Progenitor cell of endocrine pancreas (in vitro differentiated cells): Measurements from ENCODE around the gene ADAMTS18. TPM values are rescaled to one million over a fixed set of nuclear protein-coding genes. Genes with fewer than 3 reads are reported as not detected.

ENCODE experiments used
- DNase-seq: peaks from one replicate; pipeline ENCODE4 v3.0.0; 2021; ENCODE audit warnings: low spot score; ENCODE audit not compliant: unreplicated experiment
- H3K27ac Mint-ChIP-seq: 2 replicates; pipeline ENCODE4 v1.8.0; 2021; ENCODE audit warnings: mild to moderate bottlenecking, moderate library complexity, mixed read lengths
- H3K27me3 Mint-ChIP-seq: 2 replicates; pipeline ENCODE4 v1.8.0; 2021; ENCODE audit warnings: mixed read lengths
- H3K36me3 Mint-ChIP-seq: 2 replicates; pipeline ENCODE4 v1.8.0; 2022; ENCODE audit warnings: mixed read lengths; ENCODE audit not compliant: insufficient read depth
- H3K4me1 Mint-ChIP-seq: 2 replicates; pipeline ENCODE4 v1.8.0; 2021; ENCODE audit warnings: low read depth, mixed read lengths
- H3K4me3 Mint-ChIP-seq: 2 replicates; pipeline ENCODE4 v1.8.0; 2021; ENCODE audit warnings: low read depth, mild to moderate bottlenecking, moderate library complexity, mixed read lengths
- H3K9me3 Mint-ChIP-seq: 2 replicates; pipeline ENCODE4 v1.8.0; 2021; ENCODE audit warnings: low read depth, mixed read lengths
- long read RNA-seq: library from polyadenylated mRNA; unstranded; transcript quantifications from one replicate; pipeline ENCODE4 v2.0.0, GENCODE V29; 2020
- total RNA-seq: library from RNA; stranded (reverse); gene quantifications from 2 replicates; pipeline ENCODE4 v1.2.1, GENCODE V29; 2021
- TF ChIP-seq, protein P1 (sequence below): fragments of 200-600 bp; sonication (generic); IDR thresholded peaks from one replicate; pipeline ENCODE4 v1.5.0; 2021; ENCODE audit warnings: antibody characterized with exemption, mild to moderate bottlenecking; ENCODE audit not compliant: unreplicated experiment

Gene ADAMTS18, protein sequence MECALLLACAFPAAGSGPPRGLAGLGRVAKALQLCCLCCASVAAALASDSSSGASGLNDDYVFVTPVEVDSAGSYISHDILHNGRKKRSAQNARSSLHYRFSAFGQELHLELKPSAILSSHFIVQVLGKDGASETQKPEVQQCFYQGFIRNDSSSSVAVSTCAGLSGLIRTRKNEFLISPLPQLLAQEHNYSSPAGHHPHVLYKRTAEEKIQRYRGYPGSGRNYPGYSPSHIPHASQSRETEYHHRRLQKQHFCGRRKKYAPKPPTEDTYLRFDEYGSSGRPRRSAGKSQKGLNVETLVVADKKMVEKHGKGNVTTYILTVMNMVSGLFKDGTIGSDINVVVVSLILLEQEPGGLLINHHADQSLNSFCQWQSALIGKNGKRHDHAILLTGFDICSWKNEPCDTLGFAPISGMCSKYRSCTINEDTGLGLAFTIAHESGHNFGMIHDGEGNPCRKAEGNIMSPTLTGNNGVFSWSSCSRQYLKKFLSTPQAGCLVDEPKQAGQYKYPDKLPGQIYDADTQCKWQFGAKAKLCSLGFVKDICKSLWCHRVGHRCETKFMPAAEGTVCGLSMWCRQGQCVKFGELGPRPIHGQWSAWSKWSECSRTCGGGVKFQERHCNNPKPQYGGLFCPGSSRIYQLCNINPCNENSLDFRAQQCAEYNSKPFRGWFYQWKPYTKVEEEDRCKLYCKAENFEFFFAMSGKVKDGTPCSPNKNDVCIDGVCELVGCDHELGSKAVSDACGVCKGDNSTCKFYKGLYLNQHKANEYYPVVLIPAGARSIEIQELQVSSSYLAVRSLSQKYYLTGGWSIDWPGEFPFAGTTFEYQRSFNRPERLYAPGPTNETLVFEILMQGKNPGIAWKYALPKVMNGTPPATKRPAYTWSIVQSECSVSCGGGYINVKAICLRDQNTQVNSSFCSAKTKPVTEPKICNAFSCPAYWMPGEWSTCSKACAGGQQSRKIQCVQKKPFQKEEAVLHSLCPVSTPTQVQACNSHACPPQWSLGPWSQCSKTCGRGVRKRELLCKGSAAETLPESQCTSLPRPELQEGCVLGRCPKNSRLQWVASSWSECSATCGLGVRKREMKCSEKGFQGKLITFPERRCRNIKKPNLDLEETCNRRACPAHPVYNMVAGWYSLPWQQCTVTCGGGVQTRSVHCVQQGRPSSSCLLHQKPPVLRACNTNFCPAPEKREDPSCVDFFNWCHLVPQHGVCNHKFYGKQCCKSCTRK (N-terminal part only)
- total RNA-seq: 5.8 and 8.4 TPM in 2 replicates
- long read RNA-seq, partial matches to known transcripts: 31 of 35 reads
- long read RNA-seq, other reads (novel, unspliced or antisense): 4 of 35 reads

GRCh38 chr16:77434530-77435271 lies at the start of gene ADAMTS18:
ADAMTS18 (minus strand) TSS chr16:77435034; CDS start chr16:77434695, 339 bp downstream.
- peak within 1 kb of the TSS; percentile 70 for H3K27ac Mint-ChIP-seq
- no peaks in the 10 kb centered on the region for H3K9me3 Mint-ChIP-seq
- H3K36me3 Mint-ChIP-seq: no peaks in the 10 kb centered on the region
- TF ChIP-seq, protein P1, sequence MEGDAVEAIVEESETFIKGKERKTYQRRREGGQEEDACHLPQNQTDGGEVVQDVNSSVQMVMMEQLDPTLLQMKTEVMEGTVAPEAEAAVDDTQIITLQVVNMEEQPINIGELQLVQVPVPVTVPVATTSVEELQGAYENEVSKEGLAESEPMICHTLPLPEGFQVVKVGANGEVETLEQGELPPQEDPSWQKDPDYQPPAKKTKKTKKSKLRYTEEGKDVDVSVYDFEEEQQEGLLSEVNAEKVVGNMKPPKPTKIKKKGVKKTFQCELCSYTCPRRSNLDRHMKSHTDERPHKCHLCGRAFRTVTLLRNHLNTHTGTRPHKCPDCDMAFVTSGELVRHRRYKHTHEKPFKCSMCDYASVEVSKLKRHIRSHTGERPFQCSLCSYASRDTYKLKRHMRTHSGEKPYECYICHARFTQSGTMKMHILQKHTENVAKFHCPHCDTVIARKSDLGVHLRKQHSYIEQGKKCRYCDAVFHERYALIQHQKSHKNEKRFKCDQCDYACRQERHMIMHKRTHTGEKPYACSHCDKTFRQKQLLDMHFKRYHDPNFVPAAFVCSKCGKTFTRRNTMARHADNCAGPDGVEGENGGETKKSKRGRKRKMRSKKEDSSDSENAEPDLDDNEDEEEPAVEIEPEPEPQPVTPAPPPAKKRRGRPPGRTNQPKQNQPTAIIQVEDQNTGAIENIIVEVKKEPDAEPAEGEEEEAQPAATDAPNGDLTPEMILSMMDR: peak; percentile 46
- peak within 1 kb of the TSS; percentile 77 for H3K4me3 Mint-ChIP-seq
- H3K4me1 Mint-ChIP-seq: peaks cover 32% of the 10 kb centered on the region
- peak; percentile 43 for DNase-seq
- H3K27me3 Mint-ChIP-seq: peaks cover 57% of the 10 kb centered on the region

DNA sequence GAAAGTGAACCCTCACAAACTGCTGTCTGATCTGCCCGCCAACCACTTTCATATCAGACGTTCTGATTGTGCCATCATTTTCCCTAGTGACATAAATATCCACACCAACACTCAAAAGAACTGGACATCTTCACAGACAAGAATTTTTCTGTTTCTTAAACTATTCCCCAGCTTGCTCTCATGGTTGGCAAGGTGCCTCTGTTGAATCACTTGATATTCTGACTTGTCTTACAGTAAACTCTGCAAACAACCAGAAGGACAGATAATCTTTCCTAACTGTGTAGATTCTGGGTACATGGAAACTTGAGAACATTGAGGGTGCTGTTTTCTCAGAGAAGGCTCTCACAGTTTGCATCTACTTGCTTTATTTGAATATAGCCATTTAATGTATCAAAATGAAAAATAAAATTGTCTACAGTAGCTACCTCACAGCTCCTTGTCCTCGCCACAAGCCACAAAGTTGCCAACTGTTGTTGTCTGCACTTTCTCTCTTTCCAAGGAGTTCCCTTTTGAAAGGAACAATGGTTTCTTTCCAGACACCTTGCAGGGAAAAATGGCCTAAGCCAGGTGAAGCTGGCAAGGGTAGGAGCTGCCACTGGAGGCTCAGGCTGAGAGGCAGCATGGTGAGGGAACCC lies 46.0 kb upstream of the ADAMTS18 start:
- peaks cover 12% of the 10 kb centered on the region for H3K4me1 Mint-ChIP-seq
- no peak overlapping the region for H3K27ac Mint-ChIP-seq
- no peaks in the 10 kb centered on the region for H3K9me3 Mint-ChIP-seq
- no peaks in the 10 kb centered on the region for H3K36me3 Mint-ChIP-seq
- DNase-seq: no peak
- H3K27me3 Mint-ChIP-seq: peaks cover 7% of the 10 kb centered on the region
- TF ChIP-seq, protein P1: no peak
- H3K4me3 Mint-ChIP-seq: no peak overlapping the region

DNA sequence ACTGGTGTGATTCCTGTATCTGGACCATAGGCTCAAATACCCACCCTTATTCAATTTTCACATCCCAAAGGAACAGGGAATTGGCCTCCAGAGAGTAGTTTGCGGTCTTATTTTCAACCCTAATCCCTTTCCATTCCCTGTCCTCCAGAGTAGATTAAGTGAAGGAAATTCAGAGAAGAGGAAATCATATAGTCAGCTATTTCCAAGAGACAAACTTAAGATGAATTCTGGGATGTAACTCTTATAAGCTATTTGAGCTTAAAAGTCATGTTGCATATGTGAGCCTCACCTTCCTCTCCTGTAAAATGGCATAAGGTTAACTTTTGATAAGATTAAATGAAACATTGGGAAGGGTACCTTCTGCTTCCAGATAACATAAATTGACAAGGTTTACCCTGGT lies 37.4 kb upstream of the ADAMTS18 start:
- H3K36me3 Mint-ChIP-seq: no peaks in the 10 kb centered on the region

DNA sequence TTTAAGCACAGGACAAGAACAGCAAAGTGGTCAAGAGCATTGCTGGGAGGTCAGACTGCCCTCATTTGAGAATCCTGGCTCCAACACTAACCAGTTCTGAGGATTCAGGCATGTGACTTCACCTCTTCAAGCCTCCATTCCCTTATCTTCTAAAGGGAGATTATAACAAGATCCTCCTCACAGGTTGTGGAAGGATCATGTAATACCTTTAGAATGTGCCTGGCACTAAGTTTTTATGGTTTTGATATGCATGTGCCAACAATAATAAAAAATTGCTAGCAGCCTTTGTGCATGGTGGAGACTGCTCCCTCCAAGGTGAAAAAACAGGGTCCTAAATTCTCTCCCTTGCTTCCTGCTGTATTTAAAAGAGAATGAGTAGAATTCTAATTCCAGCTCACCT lies 36.0 kb upstream of the ADAMTS18 start:
- Mint-ChIP-seq H3K36me3 (no peaks in the 10 kb centered on the region), H3K4me3 (no peak overlapping the region), H3K9me3 (peaks cover 13% of the 10 kb centered on the region), H3K27ac (no peak overlapping the region), H3K27me3 (peaks cover 14% of the 10 kb centered on the region), H3K4me1 (peaks cover 2% of the 10 kb centered on the region)
- TF ChIP-seq, protein P1: no peak
- no peak for DNase-seq

More for the DNA sequence above, 37.4 kb upstream of the ADAMTS18 start:
- H3K9me3 Mint-ChIP-seq: peaks cover 13% of the 10 kb centered on the region
- peaks cover 14% of the 10 kb centered on the region for H3K27me3 Mint-ChIP-seq
- TF ChIP-seq, protein P1: no peak
- H3K4me1 Mint-ChIP-seq: peaks cover 2% of the 10 kb centered on the region
- no peak overlapping the region for H3K4me3 Mint-ChIP-seq
- no peak for DNase-seq
- H3K27ac Mint-ChIP-seq: no peak overlapping the region
